ENCODE measurements around the gene INPP5A. TPM values are rescaled to one million over a fixed set of nuclear protein-coding genes. Genes with fewer than 3 reads are reported as not detected.
"Not testable (repeated sequence)": the region's sequence is repeated elsewhere in the genome, so short reads cannot be mapped to it uniquely, and the experiment has no call there.

INPP5A gene
- total RNA-seq, 2 experiments from 2014 or later: 4.8 to 4.9 TPM

- CTCF ChIA-PET: no interaction called here
- POLR2A ChIA-PET: no interaction called here
These were observed 34.9 kb upstream of the INPP5A start for GRCh38 chr10:132502544-132503300.

- POLR2A ChIA-PET: no interaction called here
These were observed 33.8 kb upstream of the INPP5A start for GRCh38 chr10:132503581-132504421.

GRCh38 chr10:132504501-132505272 is 32.9 kb upstream of the INPP5A start:
- CTCF ChIA-PET: no interaction called here
- POLR2A ChIA-PET: no interaction called here

More at GRCh38 chr10:132503581-132504421, 33.8 kb upstream of the INPP5A start:
- CTCF ChIA-PET: no interaction called here

- POLR2A ChIA-PET, CTCF ChIA-PET: not testable (repeated sequence)
These were observed 32.0 kb upstream of the INPP5A start for GRCh38 chr10:132505546-132505945.

GRCh38 chr10:132506711-132507408 is 30.7 kb upstream of the INPP5A start:
- POLR2A ChIA-PET: no interaction called here
- CTCF ChIA-PET: no interaction called here

- CTCF ChIA-PET: no interaction called here
- POLR2A ChIA-PET: no interaction called here
These were observed 30.1 kb upstream of the INPP5A start for GRCh38 chr10:132507409-132507955.

GRCh38 chr10:132507956-132508490 is 29.6 kb upstream of the INPP5A start:
- CTCF ChIA-PET: no interaction called here
- POLR2A ChIA-PET: no interaction called here

GRCh38 chr10:132508581-132509443 is 28.8 kb upstream of the INPP5A start:
- POLR2A ChIA-PET: no interaction called here
- CTCF ChIA-PET: no interaction called here

GRCh38 chr10:132509506-132510173 is 27.9 kb upstream of the INPP5A start:
- ChIA-PET CTCF (no interaction called here), POLR2A (no interaction called here)

- ChIA-PET CTCF (no interaction called here), POLR2A (no interaction called here)
These were observed 27.4 kb upstream of the INPP5A start for GRCh38 chr10:132510174-132510611.

- ChIA-PET POLR2A (no interaction called here), CTCF (interaction anchor here (1.1 kb wide), 1 partner anchor 55 kb away, joined by 3 read pairs; no protein-coding TSS in a partner anchor)
These were observed 26.2 kb upstream of the INPP5A start for GRCh38 chr10:132511121-132512051.

- ChIA-PET CTCF (interaction anchor here (1.1 kb wide), 1 partner anchor 56 kb away, joined by 3 read pairs; no protein-coding TSS in a partner anchor), POLR2A (interaction anchor here (0.5 kb wide), 1 partner anchor 248 kb away, joined by 3 read pairs; no protein-coding TSS in a partner anchor)
These were observed 25.5 kb upstream of the INPP5A start for GRCh38 chr10:132512052-132512442.

- CTCF ChIA-PET: interaction anchor here (1.1 kb wide), 1 partner anchor 56 kb away, joined by 3 read pairs; no protein-coding TSS in a partner anchor
- POLR2A ChIA-PET: interaction anchor here (0.5 kb wide), 1 partner anchor 247 kb away, joined by 3 read pairs; no protein-coding TSS in a partner anchor
These were observed 24.8 kb upstream of the INPP5A start for GRCh38 chr10:132512693-132513345.

GRCh38 chr10:132514821-132515520 is 22.6 kb upstream of the INPP5A start:
- CTCF ChIA-PET: no interaction called here
- POLR2A ChIA-PET: no interaction called here

Measured in activated CD8-positive, alpha-beta memory T cell treated with anti-CD3 and anti-CD28 coated beads for 36 hours (primary cell).